Adrenal gland (tissue), 12 donors: ENCODE data around the gene GPRC5B. TPM values are rescaled to one million over a fixed set of nuclear protein-coding genes. Genes with fewer than 3 reads are reported as not detected.

Experiments
- DNase-seq, 7 donors: peaks; one replicate each; pipeline ENCODE4 v3.0.0-alpha.2; 2019 to 2020
- H3K27ac ChIP-seq, 5 donors: fragments of 200-600 bp; sonication (generic) in 4 of 5; 1 replicate in 3 of 5; 2 replicates in 2 of 5; pipeline versions ENCODE4 v1.5.1 to v1.8.0; 2016 to 2020; ENCODE audit warnings: mild to moderate bottlenecking in 1 of 5
- H3K27me3 ChIP-seq: fragments of 200-600 bp; 2 replicates; pipeline ENCODE4 v1.8.0; 2021
- H3K36me3 ChIP-seq, 2 donors: fragments of 200-600 bp; replicated peaks in 1 of 2; 1 replicate in 1 of 2; 2 replicates in 1 of 2; pipeline versions ENCODE4 v1.5.1 to v1.8.0; 2018 to 2022
- H3K4me1 ChIP-seq, 2 donors: fragments of 200-600 bp; replicated peaks in 1 of 2; 1 replicate in 1 of 2; 2 replicates in 1 of 2; pipeline versions ENCODE4 v1.5.1 to v1.8.0; 2018 to 2021
- H3K4me3 ChIP-seq, 4 donors: fragments of 200-600 bp; sonication (generic) in 3 of 4; one replicate each; pipeline ENCODE4 v1.5.1; 2016 to 2018
- H3K9me3 ChIP-seq, 3 donors: fragments of 200-600 bp; sonication (generic) in 1 of 3; replicated peaks in 1 of 3; 1 replicate in 2 of 3; 2 replicates in 1 of 3; pipeline versions ENCODE4 v1.5.1 to v1.8.0; 2016 to 2021
- CTCF ChIP-seq, 6 experiments: fragments of 450-650 bp in 4 of 6; fragments of 200-600 bp in 2 of 6; sonication (generic) in 1 of 6; IDR thresholded peaks; 1 replicate in 5 of 6; 2 replicates in 1 of 6; pipeline versions ENCODE4 v1.5.1 to v1.8.0; 2016 to 2021; ENCODE audit warnings: antibody characterized with exemption in 6 of 6, mild to moderate bottlenecking in 2 of 6, moderate library complexity in 1 of 6
- POLR2A ChIP-seq, 2 donors: fragments of 450-650 bp; IDR thresholded peaks; one replicate each; pipeline ENCODE4 v1.6.1; 2017; ENCODE audit warnings: antibody characterized with exemption in 2 of 2, mild to moderate bottlenecking in 2 of 2, moderate library complexity in 1 of 2
- WGBS, 4 donors: extraction: QIAGEN DNeasy Blood & Tissue Kit in 2 of 4; methylation state at CpG; one replicate each; pipeline versions ENCODE4 v1.1.5 to v1.1.7; 2013 to 2017; 5-methylcytosine and 5-hydroxymethylcytosine counted together
- intact Hi-C, 2 donors: fragments of 100-400 bp; cut with DNase I; formaldehyde crosslinking; loops; one replicate each; pipeline versions ENCODE4 v1.14.1 to v1.15.0; 2022 to 2023
- polyA plus RNA-seq, 3 donors: library from polyadenylated mRNA; stranded (reverse); fragments of 200-250 nt in 2 of 3; fragments of 350-450 nt in 1 of 3; fragmentation: Illumina TruSeq in 1 of 3; extraction: RNeasy Lipid Tissue Mini Kit (QIAGEN cat#74804) in 1 of 3; gene quantifications; one replicate each; pipeline ENCODE4 v1.2.3, GENCODE V29; 2013 to 2014
- total RNA-seq, 9 donors: library from RNA; depleted of rRNA in 4 of 9; stranded (reverse); fragments of >200 nt in 4 of 9; fragments of 120-200 nt in 1 of 9; fragmentation: NEBNext Ultra II Directional in 1 of 9; extraction: Animal tissue kit (Norgen Biotek cat#: 25700) in 1 of 9; gene quantifications; one replicate each; pipeline versions ENCODE4 v1.1.0 to v1.2.4, GENCODE V29; 2013 to 2023
- donor health status: healthy with polysubstance abuse.
- donor health status: Bipolar disorder and iron deficiency.
- donor health status: DM: yes; HTN: yes; CAD: no.
- donor health status: DM: no; HTN: no; CAD: no.
- donor health status: DM: no; HTN: no; CAD: no.
- donor health status: DM: yes; HTN: yes; CAD: no.

The GPRC5B gene
- total and polyA plus RNA-seq, 12 donors, result 7.9 to 26.4 (median 22.0) TPM

- H3K9me3 ChIP-seq, result no peaks in the 10 kb centered on the region
- H3K4me3 ChIP-seq, result no peak overlapping the region
- H3K27ac ChIP-seq, result no peak overlapping the region
- H3K4me1 ChIP-seq, result no peaks in the 10 kb centered on the region
- no peak for DNase-seq
- intact Hi-C loops, result no loop called here
- WGBS, 4 donors, result 67 to 87% (median 70%) methylated on average over 7 to 8 of the region's 8 CpGs
- TF ChIP-seq POLR2A (IDR thresholded peaks at IDR 0.05) (no peak), CTCF (IDR thresholded peaks at IDR 0.05) (no peak)
- peaks cover 4% of the 10 kb centered on the region for H3K27me3 ChIP-seq
- H3K36me3 ChIP-seq, result no peaks in the 10 kb centered on the region
These were observed 27.3 kb upstream of the GPRC5B start for GRCh38 chr16:19911747-19912454.

- no peak overlapping the region for H3K27ac ChIP-seq
- WGBS, 4 donors, result 76 to 84% (median 80%) methylated on average over 2 of the region's 2 CpGs
- H3K36me3 ChIP-seq, result no peaks in the 10 kb centered on the region
- no peak for TF ChIP-seq CTCF (IDR thresholded peaks at IDR 0.05)
- no peak for TF ChIP-seq POLR2A (IDR thresholded peaks at IDR 0.05)
- peaks cover 4% of the 10 kb centered on the region for H3K27me3 ChIP-seq
- H3K9me3 ChIP-seq, result no peaks in the 10 kb centered on the region
- no peak for DNase-seq
- H3K4me1 ChIP-seq, result no peaks in the 10 kb centered on the region
- H3K4me3 ChIP-seq, result no peak overlapping the region
- intact Hi-C loops, result no loop called here
These were observed 26.6 kb upstream of the GPRC5B start for GRCh38 chr16:19911204-19911603.

GRCh38 chr16:19909750-19910322 lies 25.2 kb upstream of the GPRC5B start:
- H3K4me3 ChIP-seq, result no peak overlapping the region
- H3K36me3 ChIP-seq, result no peaks in the 10 kb centered on the region
- DNase-seq, result no peak
- H3K9me3 ChIP-seq, result no peaks in the 10 kb centered on the region
- no peaks in the 10 kb centered on the region for H3K4me1 ChIP-seq
- H3K27me3 ChIP-seq, result peaks cover 4% of the 10 kb centered on the region
- intact Hi-C loops, result loop anchor here (5.0 to 10.0 kb wide), 3 partner anchors 392 to 472 kb away; no protein-coding TSS in a partner anchor
- H3K27ac ChIP-seq, result no peak overlapping the region
- WGBS, 4 donors, result 61 to 83% (median 71%) methylated on average over 2 of the region's 2 CpGs
- TF ChIP-seq POLR2A (IDR thresholded peaks at IDR 0.05) (no peak), CTCF (IDR thresholded peaks at IDR 0.05) (no peak)

GRCh38 chr16:19908921-19909320 lies 24.3 kb upstream of the GPRC5B start:
- no peak for DNase-seq
- intact Hi-C loops, result loop anchor here (5.0 to 10.0 kb wide), 3 partner anchors 393 to 473 kb away; no protein-coding TSS in a partner anchor
- Histone ChIP-seq H3K27ac (no peak overlapping the region), H3K27me3 (peaks cover 4% of the 10 kb centered on the region), H3K9me3 (no peaks in the 10 kb centered on the region), H3K4me3 (no peak overlapping the region), H3K36me3 (no peaks in the 10 kb centered on the region), H3K4me1 (no peaks in the 10 kb centered on the region)
- WGBS, 4 donors, result 47 to 55% (median 52%) methylated on average over 1 of the region's 1 CpG
- TF ChIP-seq CTCF (IDR thresholded peaks at IDR 0.05) (no peak), POLR2A (IDR thresholded peaks at IDR 0.05) (no peak)
